ENCODE results near the gene SLC25A21.

Gene SLC25A21

DNA sequence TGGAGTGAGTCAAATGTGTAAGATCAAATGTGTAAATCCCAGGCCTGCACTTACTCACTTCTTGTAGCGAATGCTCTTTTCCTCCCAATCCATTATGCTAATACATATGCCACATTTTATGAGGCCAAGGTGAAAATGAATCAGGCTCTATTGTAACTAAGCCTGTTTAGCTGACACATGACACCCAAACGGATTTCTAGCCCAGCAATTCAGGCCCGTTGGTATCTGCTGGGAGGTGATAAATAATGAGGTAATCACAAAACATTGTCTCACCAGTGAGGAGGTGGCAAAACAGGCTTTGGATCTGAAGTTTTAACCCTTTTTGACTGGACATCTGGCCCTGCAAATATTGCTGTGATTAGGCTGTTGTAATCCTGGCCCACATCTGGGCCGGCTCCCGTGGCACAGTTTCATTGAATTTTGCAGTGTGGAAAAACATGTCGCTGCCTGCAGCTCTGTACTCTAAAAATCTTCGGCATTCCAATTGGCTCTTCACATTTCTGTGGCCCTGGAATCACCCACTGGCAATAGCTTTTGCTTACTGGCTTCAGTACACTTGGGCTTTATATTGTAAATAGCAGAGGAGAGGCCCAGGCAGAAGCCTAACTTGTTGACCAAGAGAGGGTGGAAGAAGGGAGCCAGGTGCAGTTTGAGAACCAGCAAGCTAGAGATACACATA is 404.7 kb downstream of the SLC25A21 start:
- DNase-seq (ENCODE audit: low read depth), result no peak
- H3K4me3 ChIP-seq (ENCODE audit: low read depth, low read length), result no peak overlapping the region

DNA sequence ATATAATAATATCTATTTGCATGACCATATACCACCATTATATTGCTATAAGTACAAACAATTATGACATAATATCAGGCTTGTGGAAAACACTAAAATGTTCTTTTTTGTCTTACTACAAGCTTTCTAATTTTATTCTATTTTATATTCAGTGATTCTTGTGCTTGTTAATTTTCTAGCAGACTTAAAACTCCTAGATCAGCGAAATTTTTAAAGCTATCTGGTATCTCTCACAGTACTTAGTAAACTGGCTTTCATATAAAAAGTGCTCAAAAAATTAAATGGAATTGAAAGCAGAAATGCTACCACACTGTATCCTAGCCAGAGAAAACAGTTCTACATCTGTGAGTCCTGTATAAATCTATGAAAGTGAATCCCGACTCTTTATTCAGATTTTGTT is 405.4 kb downstream of the SLC25A21 start:
- H3K4me3 ChIP-seq (ENCODE audit: low read depth, low read length), result no peak overlapping the region
- no peak for DNase-seq (ENCODE audit: low read depth)

DNA sequence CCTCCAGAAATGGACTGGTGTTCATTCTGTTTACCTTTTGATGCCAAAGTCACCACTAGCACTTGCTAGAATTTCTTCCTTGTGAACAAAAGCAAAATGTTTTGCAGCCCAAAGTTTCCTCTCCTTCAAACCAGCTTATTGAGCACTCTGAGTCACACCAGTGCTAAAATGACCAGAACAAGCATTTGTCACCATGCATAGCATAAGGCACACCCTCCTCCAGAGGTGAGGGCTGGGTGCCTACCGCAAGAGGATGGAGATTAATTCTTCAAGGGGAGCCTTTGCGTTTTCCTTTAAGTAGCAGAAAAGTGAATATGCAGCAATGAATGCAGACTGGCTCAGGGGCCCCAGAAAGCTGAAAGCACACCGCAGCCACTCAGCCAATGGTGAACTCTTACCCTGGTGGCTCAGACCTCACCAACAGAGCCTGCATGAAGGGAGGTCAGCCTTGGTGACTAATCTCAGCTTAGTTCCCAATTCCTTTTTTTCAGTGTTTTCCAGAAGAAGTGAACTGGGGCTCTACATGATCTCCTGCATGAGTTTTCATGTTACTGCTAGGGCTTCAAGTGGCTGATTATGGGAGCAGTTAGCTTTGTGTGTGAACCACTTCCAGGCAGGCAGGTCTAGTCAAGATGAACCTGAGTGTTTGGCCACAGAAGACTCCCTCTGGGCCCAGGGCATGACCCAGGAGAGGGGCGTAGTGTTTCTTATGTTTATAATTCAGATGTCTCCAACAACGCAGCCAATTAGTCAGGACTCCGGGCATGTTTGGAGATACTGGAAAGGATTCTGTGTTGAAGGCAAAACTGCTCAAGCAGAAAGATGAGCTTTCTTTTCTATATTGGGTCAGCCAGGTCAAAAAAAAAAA is 414.4 kb downstream of the SLC25A21 start:
- no peak overlapping the region for H3K4me3 ChIP-seq (ENCODE audit: low read depth, low read length)
- no peak for DNase-seq (ENCODE audit: low read depth)

DNA sequence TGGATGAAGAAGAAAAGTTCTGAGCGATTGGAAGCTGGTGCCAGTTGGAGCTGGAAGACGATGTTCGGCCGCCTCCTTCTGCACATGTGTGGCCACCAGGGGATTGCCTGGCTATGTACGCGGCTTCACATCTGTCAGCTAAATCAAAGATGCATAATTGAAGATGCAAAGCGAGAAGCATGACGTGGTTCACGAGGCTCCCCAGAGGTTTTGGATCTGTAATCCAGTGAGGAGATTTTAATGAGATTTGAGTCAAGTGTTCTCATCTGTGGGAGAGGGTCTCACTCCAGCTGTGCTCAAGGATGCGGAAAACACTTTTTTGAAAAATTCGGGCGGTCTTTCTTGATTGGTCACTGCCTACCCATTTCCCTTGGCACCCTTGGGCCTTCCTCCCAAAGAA is 416.2 kb downstream of the SLC25A21 start:
- H3K4me3 ChIP-seq (ENCODE audit: low read depth, low read length), result no peak overlapping the region
- no peak for DNase-seq (ENCODE audit: low read depth)

DNA sequence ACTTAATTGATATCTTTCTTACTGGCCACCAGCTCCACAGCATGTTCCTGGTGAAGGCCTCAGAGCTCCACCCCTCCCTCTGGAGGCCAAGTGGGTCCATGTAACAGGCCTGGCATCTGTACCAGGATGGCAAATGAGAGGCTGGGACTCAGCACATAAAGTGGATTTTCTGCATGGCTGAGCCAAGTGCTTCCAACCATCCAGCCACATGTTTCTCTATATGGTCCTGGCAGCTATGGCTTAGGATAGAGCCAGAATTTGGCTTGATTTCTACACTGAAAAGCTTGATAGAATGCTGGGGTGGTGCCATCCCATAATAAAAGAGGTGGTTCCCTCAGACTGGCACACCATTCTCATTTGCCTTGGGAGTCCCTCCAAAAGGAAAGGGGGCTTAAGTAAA is 416.6 kb downstream of the SLC25A21 start:
- DNase-seq (ENCODE audit: low read depth), result no peak
- H3K4me3 ChIP-seq (ENCODE audit: low read depth, low read length), result no peak overlapping the region

DNA sequence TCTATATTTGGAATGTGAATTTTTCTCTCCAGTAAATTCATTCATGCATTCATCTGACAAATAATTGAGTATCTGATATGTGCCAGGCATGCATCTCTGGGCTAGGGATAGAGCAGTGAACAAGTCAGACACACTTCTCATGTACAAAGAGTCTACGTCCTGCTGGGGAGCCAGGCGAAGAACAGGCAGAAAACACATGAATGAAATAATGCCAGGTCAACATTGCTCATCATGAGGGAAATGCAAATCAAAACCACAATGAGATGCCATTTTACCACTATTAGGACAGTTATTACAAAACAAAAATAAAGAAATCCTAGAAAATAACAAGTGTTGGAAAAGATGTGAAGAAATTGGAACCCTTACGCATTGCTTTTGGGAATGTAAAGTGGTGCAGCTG is 420.5 kb downstream of the SLC25A21 start:
- no peak overlapping the region for H3K4me3 ChIP-seq (ENCODE audit: low read depth, low read length)
- DNase-seq (ENCODE audit: low read depth), result no peak

DNA sequence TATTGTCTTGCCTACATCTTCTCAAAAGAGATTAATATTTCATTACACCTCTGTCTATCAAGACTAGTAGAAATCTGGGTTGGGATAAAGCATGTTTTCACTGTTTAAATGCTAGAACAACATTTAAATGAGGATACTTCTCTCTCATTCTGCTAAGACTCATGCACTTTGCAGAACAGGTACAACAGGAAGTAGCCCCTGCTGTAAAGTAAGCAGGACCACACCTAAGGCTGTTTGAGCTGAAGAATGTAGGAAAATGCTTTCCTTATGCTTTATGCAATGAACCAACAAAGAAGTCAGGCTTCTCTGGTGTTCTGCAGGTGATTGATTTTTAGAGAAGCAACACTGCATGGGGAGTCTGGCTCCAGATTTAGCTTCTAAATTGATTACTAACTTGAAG is 421.3 kb downstream of the SLC25A21 start:
- H3K4me3 ChIP-seq (ENCODE audit: low read depth, low read length), result no peak overlapping the region
- DNase-seq (ENCODE audit: low read depth), result no peak

DNA sequence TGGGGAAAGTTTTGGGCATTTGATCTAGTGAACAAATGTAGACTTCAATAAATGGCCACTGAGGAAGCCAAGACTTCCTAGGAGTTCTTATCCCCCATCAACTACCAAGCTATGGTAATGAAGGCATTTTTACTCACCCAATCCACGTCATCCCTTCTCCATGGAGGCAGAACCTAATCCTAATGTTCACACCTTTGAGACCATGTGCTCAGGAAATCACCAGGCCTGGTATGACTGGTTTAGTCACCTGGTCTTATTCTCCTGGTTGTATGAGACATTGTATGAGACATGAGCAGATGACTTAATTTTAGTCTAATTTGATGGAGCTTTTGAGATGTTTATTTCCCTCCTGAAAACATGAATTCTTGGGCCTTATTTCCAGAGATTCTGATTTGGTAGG is 422.2 kb downstream of the SLC25A21 start:
- no peak overlapping the region for H3K4me3 ChIP-seq (ENCODE audit: low read depth, low read length)
- DNase-seq (ENCODE audit: low read depth), result no peak

DNA sequence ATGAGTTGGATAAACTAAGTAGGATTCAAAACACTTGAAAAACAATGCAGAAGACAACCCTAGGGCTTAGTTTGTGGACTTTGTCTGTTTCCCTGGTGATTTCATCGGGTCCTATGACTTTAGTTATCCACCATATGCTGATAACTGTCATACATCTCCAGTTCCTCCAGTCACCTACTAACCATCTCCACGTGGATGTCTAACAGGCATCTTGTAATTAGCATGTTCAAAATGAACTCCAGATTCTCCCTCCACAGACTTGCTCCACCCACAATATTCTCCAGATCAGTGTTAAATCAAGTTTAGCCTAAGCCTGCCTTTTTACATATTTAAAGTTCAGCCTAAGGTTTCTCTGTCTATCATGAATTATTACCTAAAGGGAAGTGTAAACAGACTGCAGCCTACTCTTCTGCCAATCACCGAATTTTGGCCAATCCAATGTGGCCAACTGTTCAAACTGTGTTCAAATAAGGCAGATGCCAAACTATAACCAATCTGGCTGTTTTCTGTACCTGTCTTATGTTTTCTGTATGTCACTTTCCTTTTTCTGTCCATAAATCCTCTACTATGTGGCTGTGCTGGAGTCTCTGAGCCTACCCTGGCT is 423.7 kb downstream of the SLC25A21 start:
- no peak for DNase-seq (ENCODE audit: low read depth)

DNA sequence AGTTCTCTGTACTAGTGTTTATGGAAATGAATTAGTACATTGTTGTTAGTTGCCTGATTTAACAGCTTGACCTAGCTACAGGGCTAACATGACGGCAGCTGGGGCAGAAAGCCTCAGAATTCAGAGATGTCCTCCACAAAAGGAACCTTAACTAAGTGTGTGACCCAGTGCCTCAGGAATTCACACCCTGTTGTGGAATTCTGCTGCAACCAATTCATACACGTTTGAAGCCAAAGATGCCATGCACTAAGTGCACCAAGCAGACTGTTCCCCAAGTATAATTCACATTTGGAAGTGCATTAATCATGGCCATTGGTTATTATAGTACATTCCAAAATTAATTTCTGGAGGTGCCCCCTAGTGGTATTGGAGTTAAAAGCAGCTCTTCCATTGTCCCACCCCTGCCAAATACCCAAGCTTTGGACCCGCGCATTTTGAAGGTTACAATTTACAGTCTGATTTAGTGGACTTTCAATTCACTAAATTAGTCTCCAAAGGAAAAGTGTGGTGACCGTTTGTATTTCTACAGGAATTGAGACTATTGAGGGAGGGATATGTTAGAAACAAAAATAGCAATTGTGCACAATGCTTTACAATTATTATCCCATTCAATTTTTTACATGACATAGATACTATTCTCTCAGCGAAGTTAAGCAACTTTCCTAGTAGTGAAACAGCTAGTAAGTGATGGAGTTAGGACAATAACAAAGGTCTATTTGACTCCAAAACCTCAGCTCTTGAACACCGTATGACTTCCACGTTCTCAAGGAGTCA is 424.8 kb downstream of the SLC25A21 start:
- no peak for DNase-seq (ENCODE audit: low read depth)
- H3K4me3 ChIP-seq (ENCODE audit: low read depth, low read length), result no peak overlapping the region

More for the DNA sequence above, 423.7 kb downstream of the SLC25A21 start:
- no peak overlapping the region for H3K4me3 ChIP-seq (ENCODE audit: low read depth, low read length)

DNA sequence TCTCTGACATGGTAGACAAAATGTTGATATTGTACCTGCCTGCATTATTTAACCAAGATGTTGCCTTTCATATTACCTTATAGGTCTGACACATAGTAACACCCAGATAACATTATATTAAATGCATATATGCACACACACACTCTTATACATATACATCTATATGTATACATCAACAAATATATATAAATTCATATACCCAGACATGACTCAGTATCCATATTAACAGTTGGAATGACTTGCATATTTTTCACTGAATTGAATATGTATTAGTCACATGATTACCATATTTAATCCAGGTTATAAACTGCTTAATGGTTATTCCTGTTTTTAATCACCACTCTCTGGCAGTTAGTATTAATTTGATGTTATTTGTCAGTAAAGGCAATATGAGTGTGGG is 425.5 kb downstream of the SLC25A21 start:
- H3K4me3 ChIP-seq (ENCODE audit: low read depth, low read length), result no peak overlapping the region
- DNase-seq (ENCODE audit: low read depth), result no peak

DNA sequence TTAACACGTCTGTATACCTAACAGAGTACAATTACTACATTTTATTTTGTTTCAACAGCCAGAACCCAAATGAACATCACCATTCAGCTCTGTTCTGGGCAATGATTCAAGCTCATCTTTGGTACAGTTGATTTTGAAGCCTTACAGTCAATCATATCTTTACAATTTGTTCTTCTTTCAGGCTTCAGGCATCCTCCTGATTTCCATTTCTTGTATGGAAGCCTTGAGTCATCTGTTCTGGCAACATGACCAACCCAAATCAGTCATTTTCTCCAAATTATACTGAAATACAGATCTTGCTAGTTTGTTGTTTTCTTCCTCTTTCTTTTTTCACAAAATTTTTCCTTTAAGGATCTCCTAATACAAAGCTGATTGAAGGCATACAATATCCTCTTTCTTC is 430.5 kb downstream of the SLC25A21 start:
- H3K4me3 ChIP-seq (ENCODE audit: low read depth, low read length), result no peak overlapping the region

DNA sequence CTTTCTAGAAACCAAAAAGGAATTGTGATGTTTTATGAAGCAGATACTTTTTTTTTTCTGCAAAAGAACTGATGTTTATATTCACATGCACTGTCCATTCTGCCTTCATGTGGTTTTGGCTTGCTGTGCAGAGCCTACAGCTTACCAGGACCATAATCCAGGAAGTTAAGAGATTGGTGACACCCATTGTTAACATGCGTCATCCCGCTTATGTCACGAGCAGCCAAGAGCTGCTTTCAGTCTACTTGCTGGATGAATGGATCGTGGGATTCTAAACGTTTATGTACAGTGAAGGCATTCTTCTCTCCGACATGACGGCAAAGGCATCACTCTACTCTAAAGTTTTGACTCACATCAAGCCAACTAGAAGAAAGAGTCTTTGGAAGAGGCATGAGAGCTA is 434.1 kb downstream of the SLC25A21 start:
- no peak for DNase-seq (ENCODE audit: low read depth)
- no peak overlapping the region for H3K4me3 ChIP-seq (ENCODE audit: low read depth, low read length)

More for the DNA sequence above, 430.5 kb downstream of the SLC25A21 start:
- DNase-seq (ENCODE audit: low read depth), result no peak

DNA sequence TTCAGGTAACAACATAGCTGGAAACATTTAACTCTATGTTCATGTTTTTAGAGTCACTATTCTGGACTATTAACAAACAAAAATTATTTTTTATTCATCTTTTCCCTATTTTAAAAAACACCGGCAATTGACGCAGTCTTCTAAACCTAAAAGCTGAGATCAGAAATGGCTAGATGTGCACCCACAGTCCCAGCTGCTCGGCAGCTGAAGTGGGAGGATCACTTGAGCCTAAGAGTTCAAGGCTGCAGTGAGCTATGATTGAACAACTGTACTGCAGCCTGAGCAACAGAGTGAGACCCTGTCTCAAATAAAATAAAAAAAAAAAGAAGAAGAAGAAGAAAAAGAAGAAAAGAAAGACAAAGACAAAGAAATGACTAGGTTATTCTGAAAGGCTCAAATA is 446.3 kb downstream of the SLC25A21 start:
- H3K4me3 ChIP-seq (ENCODE audit: low read depth, low read length), result no peak overlapping the region
- DNase-seq (ENCODE audit: low read depth), result no peak

DNA sequence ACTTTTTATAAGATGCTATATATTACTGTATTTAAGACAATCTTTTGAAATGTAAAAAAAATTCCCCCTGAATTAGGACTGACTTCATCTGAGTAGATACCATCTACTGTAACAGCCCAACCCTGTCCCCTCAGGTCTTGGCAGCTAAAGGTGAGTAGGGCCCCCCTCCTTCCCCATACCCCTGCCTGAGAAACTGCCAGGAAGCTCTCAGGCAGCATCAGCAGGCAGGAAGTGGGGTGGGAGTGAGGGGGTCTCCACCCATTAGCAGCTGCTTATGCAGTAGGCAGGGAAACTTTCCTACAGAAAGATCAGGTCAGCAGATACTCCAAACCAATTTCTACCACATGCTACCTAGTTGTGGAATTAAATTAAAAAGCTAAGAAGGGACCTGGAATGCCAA is 448.2 kb downstream of the SLC25A21 start:
- DNase-seq (ENCODE audit: low read depth), result no peak
- no peak overlapping the region for H3K4me3 ChIP-seq (ENCODE audit: low read depth, low read length)

DNA sequence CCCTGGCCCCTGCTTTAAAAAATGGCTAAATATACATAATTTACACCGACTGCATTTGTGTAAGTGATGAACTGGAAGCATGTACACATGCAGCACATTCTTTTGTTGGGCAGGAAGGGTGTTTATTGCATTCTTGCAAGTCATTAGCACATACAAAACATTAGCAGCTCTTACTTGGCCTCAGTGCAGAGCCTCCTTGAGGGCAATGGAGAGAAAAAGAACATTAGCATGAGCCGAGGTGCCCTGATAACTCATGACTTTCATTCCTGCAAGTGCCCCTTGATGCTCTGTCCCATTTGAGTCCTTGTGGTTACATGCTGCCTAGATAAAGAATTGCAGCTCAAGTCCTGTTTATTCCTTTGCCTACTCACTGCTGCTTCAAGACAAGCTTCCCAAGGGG is 448.9 kb downstream of the SLC25A21 start:
- no peak overlapping the region for H3K4me3 ChIP-seq (ENCODE audit: low read depth, low read length)
- no peak for DNase-seq (ENCODE audit: low read depth)

DNA sequence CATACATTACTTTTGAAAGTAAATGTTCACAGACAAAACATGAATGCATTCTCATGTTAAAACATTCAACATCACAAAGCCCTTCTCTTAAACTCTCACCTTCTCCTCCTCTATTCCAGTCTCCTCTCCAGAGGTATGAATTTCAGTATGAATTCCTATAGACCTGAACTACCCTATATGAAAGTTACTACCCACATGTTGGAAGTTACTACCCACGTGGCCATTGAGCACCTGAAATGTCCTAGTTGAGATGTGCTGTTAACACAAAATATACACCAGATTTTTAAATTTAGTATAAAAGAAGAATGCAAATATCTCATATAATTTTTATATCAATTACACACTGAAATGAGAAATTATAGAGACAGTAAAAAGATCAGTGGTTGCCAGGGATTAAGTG is 450.5 kb downstream of the SLC25A21 start:
- DNase-seq (ENCODE audit: low read depth), result no peak
- H3K4me3 ChIP-seq (ENCODE audit: low read depth, low read length), result no peak overlapping the region

DNA sequence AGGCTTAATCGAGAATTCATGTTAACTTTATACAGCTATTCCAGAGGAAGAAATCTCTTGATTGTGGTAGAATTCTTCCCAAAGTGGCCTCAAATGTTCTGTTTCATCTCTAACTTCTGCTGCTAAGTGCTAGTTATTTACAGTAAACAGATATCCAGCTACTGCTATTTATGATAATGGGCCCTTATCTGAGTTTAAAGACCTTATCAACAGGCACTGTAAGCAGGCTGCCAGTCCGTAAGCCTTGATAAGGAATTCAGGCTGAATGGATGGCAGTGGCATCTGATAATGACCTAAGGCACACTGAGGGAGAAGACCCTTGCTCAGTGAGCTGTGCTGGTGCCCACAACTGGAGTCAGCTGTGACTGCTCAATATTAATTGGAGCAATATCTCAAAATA is 451.7 kb downstream of the SLC25A21 start:
- DNase-seq (ENCODE audit: low read depth), result no peak
- H3K4me3 ChIP-seq (ENCODE audit: low read depth, low read length), result no peak overlapping the region

DNA sequence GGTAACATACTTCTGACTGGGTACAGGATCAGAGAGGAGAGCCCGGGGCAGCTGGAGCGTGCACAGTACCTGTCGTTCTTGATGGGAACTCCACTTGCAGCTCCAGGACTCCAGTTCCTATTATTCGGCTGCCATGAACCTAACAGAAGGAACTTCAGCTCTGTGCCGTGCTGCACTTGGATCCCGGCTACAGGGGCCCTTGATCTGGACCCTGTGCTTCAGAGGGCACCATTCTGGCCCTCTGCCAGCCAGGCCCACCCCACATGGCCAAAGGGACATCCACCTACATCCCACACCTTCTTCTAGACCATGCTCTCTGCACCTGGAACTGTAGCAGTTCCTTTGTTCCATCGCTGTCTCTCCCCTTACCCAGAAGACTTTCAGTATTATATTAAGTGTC is 452.6 kb downstream of the SLC25A21 start:
- H3K4me3 ChIP-seq (ENCODE audit: low read depth, low read length), result no peak overlapping the region
- DNase-seq (ENCODE audit: low read depth), result no peak

DNA sequence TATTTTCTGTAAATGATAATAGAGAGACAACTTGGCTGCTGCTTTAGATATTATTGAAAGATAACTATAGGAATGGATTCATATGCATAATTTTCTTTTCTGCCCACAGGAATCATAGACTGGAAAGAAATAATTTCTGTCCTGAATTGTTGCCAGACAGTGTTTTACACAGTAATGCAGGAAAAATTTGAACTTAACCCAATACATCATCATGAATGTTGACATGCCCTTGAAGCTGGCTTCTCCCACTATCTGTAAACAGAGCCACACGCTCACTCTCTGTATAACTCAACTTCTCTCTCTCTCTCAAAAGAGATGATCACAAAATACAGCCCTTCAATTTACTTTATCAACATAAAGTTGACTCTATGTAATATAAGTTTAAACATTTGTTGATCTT is 454.2 kb downstream of the SLC25A21 start:
- no peak for DNase-seq (ENCODE audit: low read depth)
- H3K4me3 ChIP-seq (ENCODE audit: low read depth, low read length), result no peak overlapping the region
